DND-41 (cell line): ENCODE results near the gene SERPINA5.

ENCODE experiments used
- ATAC-seq: fragments of 200-7000 bp; cut with Tn5 transposase; 3 replicates; pipeline ENCODE4 v1.9.1; 2021; ENCODE audit warnings: low read depth; ENCODE audit not compliant: insufficient read depth
- DNase-seq: peaks from one replicate; pipeline ENCODE4 v3.0.0-alpha.2; 2020
- H2AFZ ChIP-seq: 2 replicates; pipeline ENCODE4 v1.6.0; 2012; ENCODE audit warnings: low read depth, low read length
- H3K27ac ChIP-seq: 2 replicates; pipeline ENCODE4 v1.5.1; 2012; ENCODE audit warnings: low read length, inconsistent platforms
- H3K27me3 ChIP-seq: fragments of 200-600 bp; sonication (generic); 2 replicates; pipeline ENCODE4 v1.6.0; 2012; ENCODE audit warnings: low read length, mild to moderate bottlenecking, inconsistent platforms; ENCODE audit not compliant: insufficient read depth, poor library complexity
- H3K36me3 ChIP-seq: 2 replicates; pipeline ENCODE4 v1.5.1; 2012; ENCODE audit warnings: low read length, inconsistent platforms; ENCODE audit not compliant: insufficient read depth
- H3K4me1 ChIP-seq: 2 replicates; pipeline ENCODE4 v1.5.1; 2012; ENCODE audit warnings: mild to moderate bottlenecking, low read length; ENCODE audit not compliant: insufficient read depth
- H3K4me2 ChIP-seq: 2 replicates; pipeline ENCODE4 v1.6.0; 2012; ENCODE audit warnings: mild to moderate bottlenecking, moderate library complexity, low read length, inconsistent platforms; ENCODE audit not compliant: insufficient read depth
- H3K4me3 ChIP-seq, 2 experiments: fragments of 200-600 bp in 1 of 2; shearing (Covaris generic) in 1 of 2; 2 replicates each; pipeline ENCODE4 v1.5.1; 2012 to 2016; ENCODE audit warnings: inconsistent platforms in 2 of 2, low read length in 2 of 2, mild to moderate bottlenecking in 2 of 2, low read depth in 1 of 2, moderate library complexity in 1 of 2
- H3K79me2 ChIP-seq: 2 replicates; pipeline ENCODE4 v1.6.0; 2012; ENCODE audit warnings: low read length, inconsistent platforms; ENCODE audit not compliant: insufficient read depth
- H3K9ac ChIP-seq: 2 replicates; pipeline ENCODE4 v1.6.0; 2012; ENCODE audit warnings: low read depth, mild to moderate bottlenecking, inconsistent platforms, low read length, moderate library complexity
- H3K9me3 ChIP-seq: 2 replicates; pipeline ENCODE4 v1.5.1; 2012; ENCODE audit warnings: low read length, moderate library complexity, mild to moderate bottlenecking, inconsistent platforms; ENCODE audit not compliant: insufficient read depth, severe bottlenecking
- H4K20me1 ChIP-seq: 2 replicates; pipeline ENCODE4 v1.6.0; 2012; ENCODE audit warnings: low read length; ENCODE audit not compliant: insufficient read depth
- CTCF ChIP-seq: IDR thresholded peaks from 2 replicates; pipeline ENCODE4 v1.5.1; 2012; ENCODE audit warnings: borderline replicate concordance, low read length, moderate library complexity, mild to moderate bottlenecking; ENCODE audit not compliant: poor library complexity, severe bottlenecking; ENCODE audit errors: extremely low read depth
- EZH2 ChIP-seq: IDR thresholded peaks from 3 replicates; pipeline ENCODE4 v1.6.1; 2012; ENCODE audit warnings: borderline replicate concordance, low read depth, mild to moderate bottlenecking, moderate library complexity, low read length, inconsistent platforms; ENCODE audit not compliant: severe bottlenecking

The SERPINA5 gene

GRCh38 chr14:94638339-94638738 is 57.1 kb downstream of the SERPINA5 start:
- TF ChIP-seq CTCF (no peak), EZH2 (no peak)
- no peak overlapping the region for H2AFZ ChIP-seq

GRCh38 chr14:94638961-94639817 is 58.0 kb downstream of the SERPINA5 start:
- no peak overlapping the region for H3K4me2 ChIP-seq
- no peak overlapping the region for H3K4me3 ChIP-seq
- no peaks in the 10 kb centered on the region for H4K20me1 ChIP-seq
- H3K36me3 ChIP-seq, result no peaks in the 10 kb centered on the region
- H3K27ac ChIP-seq, result no peak overlapping the region
- no peaks in the 10 kb centered on the region for H3K79me2 ChIP-seq
- TF ChIP-seq CTCF (no peak), EZH2 (no peak)
- ATAC-seq (no peak), DNase-seq (no peak)
- H2AFZ ChIP-seq, result no peak overlapping the region
- no peaks in the 10 kb centered on the region for H3K27me3 ChIP-seq
- no peaks in the 10 kb centered on the region for H3K9me3 ChIP-seq
- no peaks in the 10 kb centered on the region for H3K4me1 ChIP-seq
- H3K9ac ChIP-seq, result no peak overlapping the region

More at GRCh38 chr14:94638339-94638738, 57.1 kb downstream of the SERPINA5 start:
- no peaks in the 10 kb centered on the region for H3K36me3 ChIP-seq
- no peaks in the 10 kb centered on the region for H4K20me1 ChIP-seq
- H3K27ac ChIP-seq, result no peak overlapping the region
- no peak overlapping the region for H3K4me2 ChIP-seq
- no peaks in the 10 kb centered on the region for H3K27me3 ChIP-seq
- no peak for ATAC-seq
- no peak for DNase-seq
- H3K4me3 ChIP-seq, result no peak overlapping the region
- H3K9ac ChIP-seq, result no peak overlapping the region
- no peaks in the 10 kb centered on the region for H3K79me2 ChIP-seq
- H3K9me3 ChIP-seq, result no peaks in the 10 kb centered on the region
- no peaks in the 10 kb centered on the region for H3K4me1 ChIP-seq

- Histone ChIP-seq H3K27me3 (no peaks in the 10 kb centered on the region), H3K4me3 (no peak overlapping the region), H3K27ac (no peak overlapping the region), H3K9ac (no peak overlapping the region), H3K4me1 (no peaks in the 10 kb centered on the region), H2AFZ (no peak overlapping the region), H3K79me2 (no peaks in the 10 kb centered on the region), H4K20me1 (no peaks in the 10 kb centered on the region), H3K4me2 (no peak overlapping the region), H3K9me3 (no peaks in the 10 kb centered on the region), H3K36me3 (no peaks in the 10 kb centered on the region)
- TF ChIP-seq CTCF, result no peak
- no peak for TF ChIP-seq EZH2
- no peak for ATAC-seq
- no peak for DNase-seq
These were observed 59.8 kb downstream of the SERPINA5 start for GRCh38 chr14:94640721-94641631.
